ENCODE results near the gene HIPK2. TPM values are rescaled to one million over a fixed set of nuclear protein-coding genes. Genes with fewer than 3 reads are reported as not detected.

Gene HIPK2
- total and polyA plus RNA-seq, 2 experiments from 2014 or later = 7.3 to 16.9 TPM

GRCh38 chr7:139667377-139667776 is 110.4 kb downstream of the HIPK2 start:
- H3K79me2 ChIP-seq (replicated peaks; ENCODE audit: insufficient read depth) = no peaks in the 10 kb centered on the region
- Mint-ChIP-seq H3K9me3 (peaks cover 2% of the 10 kb centered on the region; the same call in 1 of the 3 replicates), H3K27me3 (ENCODE audit: insufficient read depth, low read depth, poor library complexity) (peaks cover 10% of the 10 kb centered on the region)

More at GRCh38 chr7:139667377-139667776, 110.4 kb downstream of the HIPK2 start:
- 0 out of 2 replicates have a peak, but pooled peaks cover 5% of the 10 kb centered on the region for H3K9me2 ChIP-seq (ENCODE audit: insufficient read depth)
- H3K4me2 ChIP-seq = no peak overlapping the region
- no peaks in the 10 kb centered on the region for H3K4me1 ChIP-seq (ENCODE audit: insufficient read depth)
- no peak overlapping the region for H3K27ac ChIP-seq (ENCODE audit: low read depth)
- no peak overlapping the region for H3K4me3 ChIP-seq
- DNase-seq (ENCODE audit: low spot score) (no peak), ATAC-seq (no peak)
- H4K20me1 ChIP-seq (replicated peaks; ENCODE audit: insufficient read depth) = no peaks in the 10 kb centered on the region; the same call in 1 of the 2 replicates
- no peak overlapping the region for H3K27ac Mint-ChIP-seq
- H3F3A ChIP-seq (replicated peaks; ENCODE audit: low read depth) = no peaks in the 10 kb centered on the region
- no peaks in the 10 kb centered on the region for H3K36me3 Mint-ChIP-seq (ENCODE audit: low read depth)
- H3K27me3 ChIP-seq (ENCODE audit: insufficient read depth) = no peaks in the 10 kb centered on the region
- no peak overlapping the region for H2AFZ ChIP-seq
- peaks cover 2% of the 10 kb centered on the region; the same call in 2 of the 3 replicates for H3K4me1 Mint-ChIP-seq
- no peaks in the 10 kb centered on the region for H3K36me3 ChIP-seq (ENCODE audit: insufficient read depth)
- H3K4me3 Mint-ChIP-seq = no peak overlapping the region
- TF ChIP-seq, protein P1, sequence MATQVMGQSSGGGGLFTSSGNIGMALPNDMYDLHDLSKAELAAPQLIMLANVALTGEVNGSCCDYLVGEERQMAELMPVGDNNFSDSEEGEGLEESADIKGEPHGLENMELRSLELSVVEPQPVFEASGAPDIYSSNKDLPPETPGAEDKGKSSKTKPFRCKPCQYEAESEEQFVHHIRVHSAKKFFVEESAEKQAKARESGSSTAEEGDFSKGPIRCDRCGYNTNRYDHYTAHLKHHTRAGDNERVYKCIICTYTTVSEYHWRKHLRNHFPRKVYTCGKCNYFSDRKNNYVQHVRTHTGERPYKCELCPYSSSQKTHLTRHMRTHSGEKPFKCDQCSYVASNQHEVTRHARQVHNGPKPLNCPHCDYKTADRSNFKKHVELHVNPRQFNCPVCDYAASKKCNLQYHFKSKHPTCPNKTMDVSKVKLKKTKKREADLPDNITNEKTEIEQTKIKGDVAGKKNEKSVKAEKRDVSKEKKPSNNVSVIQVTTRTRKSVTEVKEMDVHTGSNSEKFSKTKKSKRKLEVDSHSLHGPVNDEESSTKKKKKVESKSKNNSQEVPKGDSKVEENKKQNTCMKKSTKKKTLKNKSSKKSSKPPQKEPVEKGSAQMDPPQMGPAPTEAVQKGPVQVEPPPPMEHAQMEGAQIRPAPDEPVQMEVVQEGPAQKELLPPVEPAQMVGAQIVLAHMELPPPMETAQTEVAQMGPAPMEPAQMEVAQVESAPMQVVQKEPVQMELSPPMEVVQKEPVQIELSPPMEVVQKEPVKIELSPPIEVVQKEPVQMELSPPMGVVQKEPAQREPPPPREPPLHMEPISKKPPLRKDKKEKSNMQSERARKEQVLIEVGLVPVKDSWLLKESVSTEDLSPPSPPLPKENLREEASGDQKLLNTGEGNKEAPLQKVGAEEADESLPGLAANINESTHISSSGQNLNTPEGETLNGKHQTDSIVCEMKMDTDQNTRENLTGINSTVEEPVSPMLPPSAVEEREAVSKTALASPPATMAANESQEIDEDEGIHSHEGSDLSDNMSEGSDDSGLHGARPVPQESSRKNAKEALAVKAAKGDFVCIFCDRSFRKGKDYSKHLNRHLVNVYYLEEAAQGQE (IDR thresholded peaks at IDR 0.05; ENCODE audit: unreplicated experiment) = no peak
- TF ChIP-seq ETS1 (IDR thresholded peaks at IDR 0.05) = no peak
- TF ChIP-seq ZNF462 (CRISPR knock-in tag; IDR thresholded peaks at IDR 0.05) = no peak
- TF ChIP-seq, protein P2, sequence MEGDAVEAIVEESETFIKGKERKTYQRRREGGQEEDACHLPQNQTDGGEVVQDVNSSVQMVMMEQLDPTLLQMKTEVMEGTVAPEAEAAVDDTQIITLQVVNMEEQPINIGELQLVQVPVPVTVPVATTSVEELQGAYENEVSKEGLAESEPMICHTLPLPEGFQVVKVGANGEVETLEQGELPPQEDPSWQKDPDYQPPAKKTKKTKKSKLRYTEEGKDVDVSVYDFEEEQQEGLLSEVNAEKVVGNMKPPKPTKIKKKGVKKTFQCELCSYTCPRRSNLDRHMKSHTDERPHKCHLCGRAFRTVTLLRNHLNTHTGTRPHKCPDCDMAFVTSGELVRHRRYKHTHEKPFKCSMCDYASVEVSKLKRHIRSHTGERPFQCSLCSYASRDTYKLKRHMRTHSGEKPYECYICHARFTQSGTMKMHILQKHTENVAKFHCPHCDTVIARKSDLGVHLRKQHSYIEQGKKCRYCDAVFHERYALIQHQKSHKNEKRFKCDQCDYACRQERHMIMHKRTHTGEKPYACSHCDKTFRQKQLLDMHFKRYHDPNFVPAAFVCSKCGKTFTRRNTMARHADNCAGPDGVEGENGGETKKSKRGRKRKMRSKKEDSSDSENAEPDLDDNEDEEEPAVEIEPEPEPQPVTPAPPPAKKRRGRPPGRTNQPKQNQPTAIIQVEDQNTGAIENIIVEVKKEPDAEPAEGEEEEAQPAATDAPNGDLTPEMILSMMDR (conservative IDR thresholded peaks at IDR 0.05; ENCODE audit: low read depth in 2 of 2) = no peak
- no peak for TF ChIP-seq ZNF331 (CRISPR knock-in tag; IDR thresholded peaks at IDR 0.05; ENCODE audit: low read depth)
- TF ChIP-seq EZH2phosphoT487 (IDR thresholded peaks at IDR 0.05; ENCODE audit: unreplicated experiment) = no peak
- TF ChIP-seq POLR2AphosphoS5 (IDR thresholded peaks at IDR 0.05; ENCODE audit: low read depth) = no peak
- TF ChIP-seq EZH2 (IDR thresholded peaks at IDR 0.05; ENCODE audit: low read depth, unreplicated experiment) = no peak
- no peak for TF ChIP-seq CREB1 (CRISPR knock-in tag; IDR thresholded peaks at IDR 0.05; ENCODE audit: low read depth)
- no peak for TF ChIP-seq JUNB (IDR thresholded peaks at IDR 0.05; ENCODE audit: unreplicated experiment)
- TF ChIP-seq STAT1 (IDR thresholded peaks at IDR 0.05; ENCODE audit: unreplicated experiment) = no peak
- TF ChIP-seq NANOG (IDR thresholded peaks at IDR 0.05; ENCODE audit: borderline replicate concordance) = no peak

Measured in GM23338 (cell line).